HTERT RPE-1 (cell line): ENCODE results near the gene FKBP1A.
"Not testable (repeated sequence)": the region's sequence is repeated elsewhere in the genome, so short reads cannot be mapped to it uniquely, and the experiment has no call there.

Experiments used
- in situ Hi-C: fragments of 300-500 bp; cut with MboI; formaldehyde crosslinking; loops from 4 replicates; pipeline ENCODE4 v1.14.3; 2020; ENCODE audit warnings: low sequenced_read_pairs

The FKBP1A gene

DNA sequence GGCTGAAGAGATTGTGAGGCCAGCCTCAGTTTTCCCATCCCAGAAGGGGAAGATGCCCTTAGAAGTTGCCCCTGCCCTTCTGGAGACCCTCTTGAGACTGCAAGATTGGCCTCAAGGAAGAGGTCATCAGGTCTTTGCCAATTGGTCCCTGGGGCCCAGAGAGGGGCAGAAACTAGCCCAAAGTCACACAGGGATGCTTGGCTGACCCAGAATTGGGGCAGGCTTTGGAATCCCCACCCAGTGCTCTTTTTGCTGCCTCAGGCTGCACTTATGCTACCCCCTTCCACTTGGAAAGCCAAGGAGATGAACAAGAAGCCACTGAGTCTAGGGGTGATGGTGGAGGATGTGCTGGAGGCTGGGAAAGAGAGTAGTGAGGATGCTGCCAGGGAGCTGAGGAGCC is 24.9 kb upstream of the FKBP1A start:
- in situ Hi-C loops: no loop called here

DNA sequence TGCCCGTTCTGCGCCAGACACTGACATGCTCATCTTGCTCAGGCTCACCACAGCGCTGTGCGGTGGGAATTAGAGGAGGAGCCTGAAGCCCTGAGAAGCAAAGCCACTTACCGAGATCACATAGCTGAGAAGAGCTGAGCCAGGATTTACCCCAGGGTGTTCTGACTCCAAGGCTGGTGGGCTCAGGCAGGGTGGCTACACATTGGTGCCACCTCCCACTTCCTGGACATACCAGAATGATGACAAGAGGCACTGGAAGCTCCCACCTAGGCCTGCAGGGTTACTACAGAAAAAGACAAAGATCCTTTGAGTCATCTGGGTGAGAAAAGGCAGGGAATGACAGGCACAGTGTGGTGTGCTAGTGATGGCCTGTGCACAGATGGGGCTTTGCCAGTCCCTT is 24.4 kb upstream of the FKBP1A start:
- in situ Hi-C loops: no loop called here

- in situ Hi-C loops: no loop called here
These were observed 23.0 kb upstream of the FKBP1A start for GRCh38 chr20:1415667-1416468.

- in situ Hi-C loops: no loop called here
These were observed 22.1 kb upstream of the FKBP1A start for GRCh38 chr20:1414982-1415381.

DNA sequence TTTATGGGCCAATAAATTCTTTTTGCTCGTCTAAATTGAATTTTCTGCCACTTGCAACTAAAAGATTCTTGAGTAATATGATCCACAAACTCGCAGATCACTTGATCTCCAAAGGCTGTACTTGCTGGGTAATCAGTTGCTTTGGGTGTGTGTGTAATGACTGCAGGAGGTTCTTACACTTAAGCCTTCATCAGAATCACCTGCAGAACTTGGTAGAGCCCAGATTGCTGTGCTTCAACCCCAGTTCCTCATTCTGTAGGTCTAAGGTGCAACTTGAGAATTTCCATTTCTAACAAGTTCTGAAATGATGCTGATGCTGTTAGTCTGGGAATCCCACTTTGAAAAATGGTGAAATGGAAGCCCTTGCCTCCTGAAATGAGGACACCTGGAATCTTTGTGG is 12.9 kb upstream of the FKBP1A start:
- in situ Hi-C loops: no loop called here

DNA sequence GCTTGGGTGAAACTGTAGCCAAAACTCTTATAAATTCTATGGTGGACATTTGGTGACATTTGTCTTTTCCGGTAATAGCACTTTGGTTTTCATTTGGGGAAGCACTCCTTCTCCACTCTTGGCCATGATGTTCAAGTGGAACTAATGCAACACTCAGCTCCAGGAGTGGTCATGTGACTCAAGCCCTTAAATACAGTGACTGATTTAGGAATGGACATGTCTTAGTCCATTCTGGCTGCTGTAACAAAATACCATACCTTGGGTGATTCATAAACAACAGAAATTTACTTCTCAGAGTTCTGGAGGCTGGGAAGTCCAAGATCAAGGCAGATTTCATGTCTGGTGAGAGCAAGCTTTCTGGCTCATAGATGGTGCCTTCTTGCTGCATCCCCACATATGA is 10.8 kb upstream of the FKBP1A start:
- in situ Hi-C loops: no loop called here

GRCh38 chr20:1402149-1402548 is 9.3 kb upstream of the FKBP1A start:
- in situ Hi-C loops: no loop called here

- in situ Hi-C loops: no loop called here
These were observed 8.6 kb upstream of the FKBP1A start for GRCh38 chr20:1401451-1401907.

DNA sequence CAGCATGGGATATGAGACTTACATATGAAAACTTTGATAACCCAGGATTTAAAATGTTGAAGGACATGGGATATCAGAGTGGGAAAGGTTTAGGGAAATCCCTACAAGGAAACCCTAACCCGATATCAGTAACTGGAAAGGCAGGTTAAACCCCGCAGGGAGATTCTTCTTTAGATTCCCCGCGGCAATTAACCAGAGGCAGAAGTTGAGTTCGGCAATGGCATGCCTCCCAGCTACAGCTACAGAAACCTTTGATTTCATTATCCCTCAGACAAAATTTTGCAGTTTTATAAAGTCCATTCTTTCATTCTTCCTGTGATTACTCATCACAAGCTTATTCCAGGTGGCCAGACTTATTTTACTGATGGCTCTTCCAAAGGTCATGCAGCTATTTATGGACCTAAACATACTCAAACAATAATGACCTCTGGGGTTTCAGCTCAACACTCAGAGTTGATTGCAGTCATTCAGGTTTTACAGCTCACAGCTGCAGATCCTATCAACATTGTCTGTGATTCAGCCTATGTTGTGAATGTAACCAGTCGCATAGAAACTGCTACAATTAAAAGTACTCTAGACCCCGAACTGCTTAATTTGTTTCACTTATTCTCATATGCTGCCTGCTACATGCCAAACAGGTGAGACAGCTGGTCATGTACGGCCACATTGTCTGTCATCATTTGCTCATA is 7.0 kb upstream of the FKBP1A start:
- in situ Hi-C loops: not testable (repeated sequence)

DNA sequence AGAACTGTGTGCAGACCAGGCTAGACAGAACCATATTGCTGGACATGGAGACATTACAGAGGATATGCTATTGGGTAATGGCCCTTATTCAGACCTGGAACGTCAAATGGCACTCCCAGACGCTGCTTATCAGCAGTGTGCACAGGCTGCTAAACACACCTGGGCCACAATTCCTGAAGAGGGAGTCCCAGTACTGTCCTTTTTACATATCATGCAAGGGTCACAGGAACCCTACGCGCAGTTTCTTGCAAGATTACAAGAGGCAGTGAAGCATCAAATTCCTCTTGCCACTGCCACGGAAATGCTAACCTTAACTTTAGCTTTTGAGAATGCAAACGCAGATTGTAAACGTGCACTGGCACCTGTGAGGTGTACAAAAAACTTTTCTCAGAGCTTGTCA is 5.3 kb upstream of the FKBP1A start:
- in situ Hi-C loops: not testable (repeated sequence)

- in situ Hi-C loops: no loop called here
These were observed 4.9 kb upstream of the FKBP1A start for GRCh38 chr20:1397710-1398109.

DNA sequence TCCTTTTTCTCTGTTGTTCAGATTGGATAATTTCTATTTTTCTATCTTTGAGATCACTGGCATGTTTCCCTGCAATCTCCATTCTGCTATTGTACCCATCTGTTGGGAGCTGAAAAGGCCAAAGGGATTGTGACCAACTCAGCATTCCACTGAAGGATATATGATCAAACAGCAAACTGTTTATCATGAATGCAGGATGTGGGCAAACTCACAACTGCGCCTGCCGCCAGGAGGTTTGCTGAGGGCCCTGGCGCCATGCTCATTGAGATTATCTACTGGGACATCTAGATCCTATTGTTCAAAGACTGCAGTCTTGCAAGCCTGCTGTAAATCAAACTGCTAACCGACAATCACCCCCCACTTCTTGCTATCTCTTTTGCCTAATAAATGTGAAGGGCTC is 3.8 kb upstream of the FKBP1A start:
- in situ Hi-C loops: no loop called here

- in situ Hi-C loops: no loop called here
These were observed 3.4 kb upstream of the FKBP1A start for GRCh38 chr20:1396264-1396663.

- in situ Hi-C loops: no loop called here
These were observed 1.8 kb upstream of the FKBP1A start for GRCh38 chr20:1394686-1395085.

GRCh38 chr20:1393507-1393882 is 641 bp upstream of the FKBP1A start:
- in situ Hi-C loops: no loop called here

DNA sequence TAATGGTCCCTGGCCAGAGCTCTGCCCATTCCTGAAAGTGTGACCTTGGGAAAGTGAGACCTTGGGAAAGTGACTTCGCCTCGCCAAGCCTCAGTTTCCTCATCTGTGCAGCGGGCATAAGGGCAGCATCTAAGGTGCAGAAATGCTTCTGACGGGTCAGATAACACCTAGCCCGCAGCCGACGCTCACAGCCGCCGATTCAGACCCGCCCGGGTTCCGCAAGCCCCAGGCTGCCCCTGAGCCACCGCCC is 486 bp downstream of the FKBP1A start:
- in situ Hi-C loops: no loop called here

DNA sequence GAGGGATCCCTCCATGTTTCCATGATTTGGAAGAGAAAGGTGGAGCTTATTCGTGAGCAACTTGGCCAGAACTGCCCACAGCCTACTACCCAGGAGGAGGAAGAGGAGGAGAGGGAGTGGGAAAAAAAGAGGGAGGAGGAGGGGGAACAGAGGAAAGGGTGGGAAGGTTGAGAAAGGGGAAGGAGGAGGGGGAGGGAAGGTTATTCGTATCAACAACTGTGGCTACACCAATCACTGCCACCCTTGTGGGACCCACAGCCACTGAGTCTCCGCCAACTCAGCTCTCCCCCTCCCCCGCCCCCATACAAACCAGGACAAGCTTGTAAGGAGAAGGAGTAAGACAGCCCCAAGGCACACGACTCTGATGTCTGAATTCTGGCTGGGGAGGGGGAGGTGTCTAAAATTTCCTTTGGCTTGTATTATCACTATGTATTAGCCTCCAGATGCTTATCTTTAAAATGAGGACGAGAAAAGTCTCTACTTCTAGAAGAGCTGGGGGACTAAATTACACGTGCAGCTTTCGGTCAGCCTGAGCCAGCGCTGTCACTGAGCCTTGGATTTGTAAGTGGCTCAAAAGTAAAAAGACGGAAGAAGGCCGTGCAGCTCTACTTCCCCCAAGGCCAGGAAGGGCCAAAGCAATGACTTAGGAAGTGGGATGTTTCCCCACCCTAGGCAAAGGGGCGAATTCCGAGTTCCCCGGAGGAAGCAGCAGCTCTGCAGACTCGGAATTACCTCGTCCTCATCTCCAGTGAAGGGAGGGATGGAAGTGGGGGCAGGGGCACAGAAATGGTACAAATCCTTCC is 1.0 kb downstream of the FKBP1A start:
- in situ Hi-C loops: no loop called here

GRCh38 chr20:1390581-1391403 is 2.1 kb downstream of the FKBP1A start:
- in situ Hi-C loops: no loop called here

DNA sequence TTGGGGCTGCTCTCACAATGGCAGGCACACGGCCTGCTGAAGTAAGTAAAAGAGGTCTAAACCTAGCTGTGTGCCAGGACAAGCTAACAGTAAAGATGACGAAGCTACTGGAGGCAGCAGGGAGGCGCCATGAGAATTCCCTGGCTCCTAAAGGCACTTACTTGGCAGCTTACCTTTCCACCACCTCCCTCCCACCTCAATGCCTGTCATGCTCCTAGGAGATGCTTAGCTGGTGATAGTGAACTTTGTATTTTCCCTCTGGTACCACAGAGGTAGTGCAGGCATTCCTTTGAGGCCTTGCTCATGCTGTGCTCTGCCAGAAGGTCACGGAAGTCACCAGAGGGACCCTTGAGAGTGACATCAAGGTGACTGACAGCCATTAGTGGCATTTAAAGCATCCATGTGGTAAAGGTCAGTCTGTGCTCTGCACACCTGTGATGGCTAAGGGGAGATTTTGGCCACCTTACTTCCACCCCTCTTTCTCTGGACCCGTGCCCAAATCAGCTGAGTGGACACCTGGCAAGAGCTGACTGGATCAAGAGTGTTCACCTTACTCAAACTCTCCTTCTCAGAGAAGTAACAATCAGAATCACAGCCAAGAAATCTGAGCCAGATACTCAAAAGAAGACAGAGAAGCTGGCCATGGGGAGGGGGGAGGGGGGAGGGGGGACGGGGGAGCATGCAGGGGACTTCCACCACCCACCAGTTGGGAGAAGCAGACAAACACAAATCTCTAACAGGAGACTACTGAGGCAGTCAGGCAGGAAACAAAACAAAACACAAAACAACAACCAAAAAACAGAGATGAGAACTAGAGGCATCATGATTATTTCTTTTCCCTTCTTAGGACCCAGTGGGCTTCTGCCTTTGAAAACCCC is 2.9 kb downstream of the FKBP1A start:
- in situ Hi-C loops: no loop called here
